GM23248 (cell line): Measurements from ENCODE around the gene STT3B. TPM values are rescaled to one million over a fixed set of nuclear protein-coding genes. Genes with fewer than 3 reads are reported as not detected.

ENCODE experiments used
- DNase-seq: peaks from one replicate; pipeline ENCODE4 v3.0.0-alpha.2; 2015
- H2AFZ ChIP-seq: fragments of 200-600 bp; sonication (generic); 2 replicates; pipeline ENCODE4 v1.6.1; 2016; ENCODE audit warnings: antibody characterized with exemption
- H3F3A ChIP-seq: fragments of 200-600 bp; sonication (generic); 2 replicates; pipeline ENCODE4 v1.6.1; 2016; ENCODE audit warnings: mild to moderate bottlenecking, antibody characterized with exemption, mixed run types; ENCODE audit not compliant: insufficient read depth
- H3K27ac ChIP-seq: fragments of 200-600 bp; sonication (generic); 2 replicates; pipeline ENCODE4 v1.5.1; 2016; ENCODE audit warnings: mild to moderate bottlenecking
- H3K27me3 ChIP-seq: fragments of 200-600 bp; sonication (generic); replicated peaks from 2 replicates; pipeline ENCODE4 v1.6.1; 2016; ENCODE audit warnings: mild to moderate bottlenecking; ENCODE audit not compliant: insufficient read depth
- H3K36me3 ChIP-seq: fragments of 200-600 bp; sonication (generic); 2 replicates; pipeline ENCODE4 v1.6.1; 2016; ENCODE audit warnings: low read depth, mild to moderate bottlenecking
- H3K4me1 ChIP-seq: fragments of 200-600 bp; sonication (generic); 2 replicates; pipeline ENCODE4 v1.6.1; 2016; ENCODE audit warnings: mild to moderate bottlenecking; ENCODE audit not compliant: insufficient read depth
- H3K4me2 ChIP-seq: fragments of 200-600 bp; sonication (generic); one replicate; pipeline ENCODE4 v1.6.1; 2016; ENCODE audit warnings: mild to moderate bottlenecking; ENCODE audit not compliant: unreplicated experiment
- H3K4me3 ChIP-seq: fragments of 200-600 bp; sonication (generic); 2 replicates; pipeline ENCODE4 v1.5.1; 2016; ENCODE audit warnings: mild to moderate bottlenecking
- H3K79me2 ChIP-seq: fragments of 200-600 bp; sonication (generic); 2 replicates; pipeline ENCODE4 v1.6.1; 2016; ENCODE audit warnings: mild to moderate bottlenecking; ENCODE audit not compliant: insufficient read depth
- H3K9ac ChIP-seq: fragments of 200-600 bp; sonication (generic); 2 replicates; pipeline ENCODE4 v1.6.1; 2016; ENCODE audit warnings: mild to moderate bottlenecking
- H3K9me2 ChIP-seq: fragments of 200-600 bp; sonication (generic); 2 replicates; pipeline ENCODE4 v1.6.1; 2016; ENCODE audit warnings: mixed run types, mild to moderate bottlenecking, moderate library complexity; ENCODE audit not compliant: insufficient read depth
- H3K9me3 ChIP-seq: fragments of 200-600 bp; sonication (generic); one replicate; pipeline ENCODE4 v1.6.1; 2017; ENCODE audit warnings: low read depth
- H4K20me1 ChIP-seq: fragments of 200-600 bp; sonication (generic); 2 replicates; pipeline ENCODE4 v1.6.0; 2016; ENCODE audit not compliant: insufficient read depth
- EZH2 ChIP-seq: fragments of 200-600 bp; sonication (generic); IDR thresholded peaks from 2 replicates; pipeline ENCODE4 v1.6.1; 2018; ENCODE audit warnings: antibody characterized with exemption, mild to moderate bottlenecking; ENCODE audit not compliant: insufficient read depth, poor library complexity, severe bottlenecking
- EZH2phosphoT487 ChIP-seq: fragments of 200-600 bp; sonication (generic); IDR thresholded peaks from 2 replicates; pipeline ENCODE4 v1.6.1; 2018; ENCODE audit warnings: antibody characterized with exemption, moderate library complexity, mild to moderate bottlenecking, low read depth; ENCODE audit not compliant: insufficient read depth
- WGBS, 2 experiments: methylation state at CpG; one replicate each; pipeline ENCODE4 v1.1.6; 2015 to 2017; ENCODE audit warnings: low lambda C conversion rate in 2 of 2, low coverage in 1 of 2; ENCODE audit errors: missing lambda C conversion rate in 2 of 2; 5-methylcytosine and 5-hydroxymethylcytosine counted together
- in situ Hi-C: fragments of 300-500 bp; cut with MboI; formaldehyde crosslinking; loops from 2 replicates; pipeline ENCODE4 v1.15.0; 2020
- polyA plus RNA-seq: library from polyadenylated mRNA; unstranded; fragments of >200 nt; fragmentation: Nextera tagmentation; extraction: Ambion mirVana; gene quantifications from 2 replicates; pipeline ENCODE4 v1.2.1, GENCODE V29; 2016
- total RNA-seq: library from RNA; depleted of rRNA; stranded (reverse); fragments of >200 nt; shearing (Covaris generic); gene quantifications from 2 replicates; pipeline ENCODE4 v1.2.3, GENCODE V29; 2014

The STT3B gene
- total and polyA plus RNA-seq, 2 experiments from 2014 or later = 81.5 to 174 TPM

GRCh38 chr3:31538801-31539200, 6.1 kb downstream of the STT3B start:
- no peaks in the 10 kb centered on the region for H3K9me2 ChIP-seq
- peaks cover 3% of the 10 kb centered on the region; the same call in 1 of the 2 replicates for H4K20me1 ChIP-seq
- H3K36me3 ChIP-seq = no peaks in the 10 kb centered on the region
- TF ChIP-seq EZH2 (no peak), EZH2phosphoT487 (no peak)
- WGBS, 2 experiments = 74% methylated on average over 2 of the region's 2 CpGs
- no peak overlapping the region for H3K27ac ChIP-seq
- in situ Hi-C loops = no loop called here
- no peak overlapping the region for H3K4me3 ChIP-seq
- H3K27me3 ChIP-seq = no peaks in the 10 kb centered on the region
- H2AFZ ChIP-seq = no peak overlapping the region
- peaks cover 53% of the 10 kb centered on the region for H3K4me1 ChIP-seq
- H3K9ac ChIP-seq = no peak overlapping the region
- no peak for DNase-seq
- peaks cover 10% of the 10 kb centered on the region; the same call in 1 of the 2 replicates for H3F3A ChIP-seq
- no peak overlapping the region for H3K4me2 ChIP-seq
- H3K9me3 ChIP-seq = no peaks in the 10 kb centered on the region
- peaks cover 100% of the 10 kb centered on the region for H3K79me2 ChIP-seq

- Histone ChIP-seq H3K9me3 (no peaks in the 10 kb centered on the region), H3K79me2 (peaks cover 100% of the 10 kb centered on the region), H3K9ac (no peak overlapping the region), H2AFZ (no peak overlapping the region), H3K4me3 (no peak overlapping the region), H3K27ac (no peak overlapping the region), H3F3A (peaks cover 10% of the 10 kb centered on the region; the same call in 1 of the 2 replicates), H3K4me2 (peak overlapping the region; percentile 11), H3K27me3 (no peaks in the 10 kb centered on the region), H3K9me2 (no peaks in the 10 kb centered on the region), H3K4me1 (peaks cover 57% of the 10 kb centered on the region), H3K36me3 (no peaks in the 10 kb centered on the region), H4K20me1 (peaks cover 8% of the 10 kb centered on the region; the same call in 1 of the 2 replicates)
- in situ Hi-C loops = no loop called here
- DNase-seq = no peak
- TF ChIP-seq EZH2 (no peak), EZH2phosphoT487 (no peak)
- 92 to 96% methylated on average over 1 of the region's 1 CpG for WGBS, 2 experiments
Measured at GRCh38 chr3:31539275-31539674, 6.5 kb downstream of the STT3B start.

- no peaks in the 10 kb centered on the region for H3K9me3 ChIP-seq
- 51 to 57% methylated on average over 2 of the region's 2 CpGs for WGBS, 2 experiments
- H3F3A ChIP-seq = peaks cover 10% of the 10 kb centered on the region; the same call in 1 of the 2 replicates
- 0 out of 2 replicates have a peak overlapping the region, but pooled peaks have one; percentile 8 for H3K9ac ChIP-seq
- H3K4me2 ChIP-seq = peak overlapping the region; percentile 32
- peaks cover 100% of the 10 kb centered on the region for H3K79me2 ChIP-seq
- H3K27ac ChIP-seq = peak overlapping the region; percentile 46
- no peak overlapping the region for H2AFZ ChIP-seq
- peaks cover 51% of the 10 kb centered on the region for H3K4me1 ChIP-seq
- no peaks in the 10 kb centered on the region for H3K9me2 ChIP-seq
- peaks cover 8% of the 10 kb centered on the region; the same call in 1 of the 2 replicates for H4K20me1 ChIP-seq
- peak overlapping the region; percentile 5; the same call in 1 of the 2 replicates for H3K4me3 ChIP-seq
- DNase-seq = peak; percentile 56
- no peaks in the 10 kb centered on the region for H3K36me3 ChIP-seq
- in situ Hi-C loops = no loop called here
- no peak for TF ChIP-seq EZH2
- no peak for TF ChIP-seq EZH2phosphoT487
- H3K27me3 ChIP-seq = no peaks in the 10 kb centered on the region
Measured at GRCh38 chr3:31541089-31541488, 8.4 kb downstream of the STT3B start.

DNA sequence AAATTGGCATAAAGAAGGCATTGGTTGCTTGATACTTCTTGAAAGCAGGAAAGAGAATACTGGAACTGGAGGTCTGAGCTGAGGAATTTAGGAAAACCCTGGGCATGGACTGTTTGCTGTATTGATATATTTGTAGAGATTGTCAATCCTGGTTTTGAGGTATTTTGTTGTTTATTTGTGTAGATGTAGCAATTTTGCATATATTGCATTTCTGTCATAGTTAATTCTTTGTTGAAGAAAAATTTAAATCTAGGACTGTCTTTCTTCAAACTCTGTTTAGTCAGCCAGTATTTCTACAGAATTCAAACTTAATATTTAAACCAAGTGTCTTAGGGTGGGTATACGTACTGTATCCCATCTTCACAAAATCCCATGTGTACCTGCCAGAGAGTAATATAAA, 9.5 kb downstream of the STT3B start:
- H3K27ac ChIP-seq = no peak overlapping the region
- no peaks in the 10 kb centered on the region for H3K9me2 ChIP-seq
- H3F3A ChIP-seq = peaks cover 10% of the 10 kb centered on the region; the same call in 1 of the 2 replicates
- no peak overlapping the region for H3K4me3 ChIP-seq
- H3K9me3 ChIP-seq = no peaks in the 10 kb centered on the region
- WGBS, 2 experiments = 94 to 100% methylated on average over 1 of the region's 1 CpG
- H3K9ac ChIP-seq = no peak overlapping the region
- H3K4me1 ChIP-seq = peaks cover 46% of the 10 kb centered on the region
- H2AFZ ChIP-seq = no peak overlapping the region
- no peaks in the 10 kb centered on the region for H3K27me3 ChIP-seq
- no peak for TF ChIP-seq EZH2phosphoT487
- TF ChIP-seq EZH2 = no peak
- DNase-seq = no peak
- in situ Hi-C loops = no loop called here
- no peaks in the 10 kb centered on the region for H3K36me3 ChIP-seq
- H3K4me2 ChIP-seq = no peak overlapping the region
- peaks cover 8% of the 10 kb centered on the region; the same call in 1 of the 2 replicates for H4K20me1 ChIP-seq
- H3K79me2 ChIP-seq = peaks cover 100% of the 10 kb centered on the region

GRCh38 chr3:31543375-31543774, 10.7 kb downstream of the STT3B start:
- in situ Hi-C loops = no loop called here
- no peak for TF ChIP-seq EZH2
- TF ChIP-seq EZH2phosphoT487 = no peak
- H3K4me1 ChIP-seq = peaks cover 51% of the 10 kb centered on the region
- peaks cover 12% of the 10 kb centered on the region; the same call in 1 of the 2 replicates for H4K20me1 ChIP-seq
- H3K27ac ChIP-seq = no peak overlapping the region
- H3K9me3 ChIP-seq = no peaks in the 10 kb centered on the region
- no peaks in the 10 kb centered on the region for H3K27me3 ChIP-seq
- no peaks in the 10 kb centered on the region for H3K36me3 ChIP-seq
- H3K9ac ChIP-seq = no peak overlapping the region
- H3K4me3 ChIP-seq = no peak overlapping the region
- H3F3A ChIP-seq = peaks cover 10% of the 10 kb centered on the region; the same call in 1 of the 2 replicates
- peak; percentile 57 for DNase-seq
- H3K9me2 ChIP-seq = no peaks in the 10 kb centered on the region
- no peak overlapping the region for H2AFZ ChIP-seq
- H3K79me2 ChIP-seq = peaks cover 100% of the 10 kb centered on the region
- no peak overlapping the region for H3K4me2 ChIP-seq
